ENCODE results near the gene ZNF770.

GRCh38 chr15:35014241-35014640, 26.2 kb upstream of the ZNF770 start:
- TF ChIP-seq CTCF (IDR thresholded peaks at IDR 0.05) (no peak), EZH2 (IDR thresholded peaks at IDR 0.05; ENCODE audit: borderline replicate concordance, insufficient read depth, low read depth, low read length, poor library complexity, severe bottlenecking) (no peak)

Measured in B cell (primary cell).